ENCODE results near the gene ANKRD61. TPM values are rescaled to one million over a fixed set of nuclear protein-coding genes. Genes with fewer than 3 reads are reported as not detected.

Gene ANKRD61
- total and polyA plus RNA-seq, 3 donors from 2014 or later, result 6.8 to 17.3 (median 8.4) TPM

- Histone ChIP-seq H3K4me3 (no peak overlapping the region), H3K9me3 (no peaks in the 10 kb centered on the region), H3K36me3 (ENCODE audit: low read depth, missing control alignments) (no peaks in the 10 kb centered on the region), H3K27ac (no peak overlapping the region), H3K27me3 (no peaks in the 10 kb centered on the region), H3K4me1 (no peaks in the 10 kb centered on the region)
- intact Hi-C loops (cut with DNase I; ENCODE audit: low total_unique reads), result no loop called here
- TF ChIP-seq POLR2A (IDR thresholded peaks at IDR 0.05) (no peak), CTCF (IDR thresholded peaks at IDR 0.05) (no peak)
- no peak for DNase-seq
- WGBS, 2 donors, result 88 to 91% methylated on average over 7 of the region's 7 CpGs
Measured at GRCh38 chr7:6023974-6024435, 7.2 kb upstream of the ANKRD61 start.

GRCh38 chr7:6026011-6026819, 5.0 kb upstream of the ANKRD61 start:
- H3K27me3 ChIP-seq, result no peaks in the 10 kb centered on the region
- intact Hi-C loops (cut with DNase I; ENCODE audit: low total_unique reads), result no loop called here

GRCh38 chr7:6026820-6027311, 4.3 kb upstream of the ANKRD61 start:
- no peak for DNase-seq
- WGBS, 2 donors, result 87 to 88% methylated on average over 12 of the region's 12 CpGs
- Histone ChIP-seq H3K36me3 (ENCODE audit: low read depth, missing control alignments) (no peaks in the 10 kb centered on the region), H3K27me3 (no peaks in the 10 kb centered on the region), H3K4me3 (no peak overlapping the region), H3K27ac (peak overlapping the region in 1 of 2 donors; percentile 32), H3K4me1 (no peaks in the 10 kb centered on the region), H3K9me3 (no peaks in the 10 kb centered on the region)
- intact Hi-C loops (cut with DNase I; ENCODE audit: low total_unique reads), result no loop called here
- no peak for TF ChIP-seq POLR2A (IDR thresholded peaks at IDR 0.05)
- TF ChIP-seq CTCF (IDR thresholded peaks at IDR 0.05), result no peak

More at GRCh38 chr7:6026011-6026819, 5.0 kb upstream of the ANKRD61 start:
- WGBS, 2 donors, result 70 to 87% methylated on average over 15 to 21 of the region's 22 CpGs
- TF ChIP-seq CTCF (IDR thresholded peaks at IDR 0.05) (no peak), POLR2A (IDR thresholded peaks at IDR 0.05) (no peak)
- Histone ChIP-seq H3K4me3 (no peak overlapping the region), H3K27ac (peak overlapping the region in 1 of 2 donors; percentile 32), H3K36me3 (ENCODE audit: low read depth, missing control alignments) (no peaks in the 10 kb centered on the region), H3K4me1 (no peaks in the 10 kb centered on the region), H3K9me3 (no peaks in the 10 kb centered on the region)
- DNase-seq, result peak; percentile 27

GRCh38 chr7:6027806-6028365, 3.3 kb upstream of the ANKRD61 start:
- no peak for TF ChIP-seq POLR2A (IDR thresholded peaks at IDR 0.05)
- TF ChIP-seq CTCF (IDR thresholded peaks at IDR 0.05), result no peak
- 93 to 100% methylated on average over 1 of the region's 1 CpG for WGBS, 2 donors
- intact Hi-C loops (cut with DNase I; ENCODE audit: low total_unique reads), result no loop called here
- no peaks in the 10 kb centered on the region for H3K27me3 ChIP-seq
- no peak for DNase-seq
- no peaks in the 10 kb centered on the region for H3K4me1 ChIP-seq
- H3K9me3 ChIP-seq, result no peaks in the 10 kb centered on the region
- H3K36me3 ChIP-seq (ENCODE audit: low read depth, missing control alignments), result no peaks in the 10 kb centered on the region
- H3K4me3 ChIP-seq, result no peak overlapping the region
- no peak overlapping the region for H3K27ac ChIP-seq
